Fibroblast of upper back skin (primary cell): ENCODE data around the gene ADCY7.

Source experiments
- DNase-seq: peaks from one replicate; pipeline ENCODE4 v3.0.0-alpha.2; 2013

Gene ADCY7

GRCh38 chr16:50251375-50252081 is 14.8 kb upstream of the ADCY7 start:
- peak; percentile 78 for DNase-seq

DNA sequence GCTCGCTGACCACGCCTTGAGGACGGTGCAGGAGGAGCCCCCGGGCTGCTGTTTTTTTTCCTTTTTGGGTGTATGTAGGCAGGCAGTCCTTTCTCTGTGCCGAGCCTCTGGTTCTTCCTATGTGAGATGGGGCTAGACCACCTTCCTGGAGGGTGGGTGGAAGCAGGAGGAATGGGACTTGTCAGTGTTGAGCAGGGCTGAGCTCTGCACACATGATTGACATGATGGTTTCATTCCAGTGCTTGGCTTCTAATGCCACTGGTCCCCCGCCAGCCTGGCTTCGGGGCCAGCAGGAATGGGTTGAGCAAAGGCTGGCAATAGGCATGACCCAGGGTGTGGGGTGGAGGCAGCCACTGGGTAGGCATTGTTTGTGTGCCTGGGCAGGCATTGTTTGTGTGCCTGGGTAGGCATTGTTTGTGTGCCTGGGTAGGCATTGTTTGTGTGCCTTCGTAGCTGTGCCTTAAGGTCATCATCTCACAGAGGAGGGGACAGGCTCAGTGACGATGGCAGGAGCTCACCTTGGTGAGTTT is 14.2 kb upstream of the ADCY7 start:
- no peak for DNase-seq

GRCh38 chr16:50252874-50253513 is 13.4 kb upstream of the ADCY7 start:
- no peak for DNase-seq

GRCh38 chr16:50253514-50253910 is 12.8 kb upstream of the ADCY7 start:
- no peak for DNase-seq

DNA sequence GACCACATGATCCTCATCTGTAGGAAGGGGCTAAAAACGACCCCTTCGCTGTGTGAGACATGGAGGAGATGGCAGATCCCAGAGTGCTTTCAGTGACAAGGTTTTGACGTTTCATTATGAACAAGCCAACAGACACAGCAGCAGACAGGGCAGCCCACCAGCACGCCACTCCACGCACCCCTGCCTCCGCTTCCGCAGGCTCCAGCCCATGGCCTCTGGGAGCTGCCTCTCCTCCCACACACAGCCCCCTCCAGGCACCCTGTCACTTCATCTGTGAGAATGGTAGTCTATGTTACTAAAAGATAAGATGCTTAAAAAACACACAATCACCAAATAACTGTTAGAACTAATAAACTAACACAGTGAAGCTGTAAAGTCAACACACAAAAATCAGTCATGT is 12.3 kb upstream of the ADCY7 start:
- no peak for DNase-seq

DNA sequence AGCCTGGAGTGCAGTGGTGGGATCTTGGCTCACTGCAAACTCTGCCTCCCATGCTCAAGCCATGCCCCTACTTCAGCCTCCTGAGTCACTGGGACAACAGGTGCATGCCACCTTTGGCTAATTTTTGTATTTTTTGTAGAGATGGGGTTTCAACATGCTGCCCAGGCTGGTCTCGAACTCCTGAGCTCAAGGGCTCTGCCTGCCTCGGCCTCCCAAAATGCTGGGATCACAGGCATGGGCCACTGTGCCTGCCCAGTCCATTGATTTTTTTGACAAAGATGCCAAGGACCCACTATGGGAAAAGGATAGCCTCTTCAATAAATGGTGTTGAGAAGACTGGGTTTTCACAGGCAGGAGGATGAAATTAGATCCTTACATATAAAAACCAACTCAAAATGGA is 10.8 kb upstream of the ADCY7 start:
- no peak for DNase-seq

- DNase-seq: no peak
These were observed 9.7 kb upstream of the ADCY7 start for GRCh38 chr16:50256604-50257003.

GRCh38 chr16:50257876-50258275 is 8.5 kb upstream of the ADCY7 start:
- DNase-seq: no peak

DNA sequence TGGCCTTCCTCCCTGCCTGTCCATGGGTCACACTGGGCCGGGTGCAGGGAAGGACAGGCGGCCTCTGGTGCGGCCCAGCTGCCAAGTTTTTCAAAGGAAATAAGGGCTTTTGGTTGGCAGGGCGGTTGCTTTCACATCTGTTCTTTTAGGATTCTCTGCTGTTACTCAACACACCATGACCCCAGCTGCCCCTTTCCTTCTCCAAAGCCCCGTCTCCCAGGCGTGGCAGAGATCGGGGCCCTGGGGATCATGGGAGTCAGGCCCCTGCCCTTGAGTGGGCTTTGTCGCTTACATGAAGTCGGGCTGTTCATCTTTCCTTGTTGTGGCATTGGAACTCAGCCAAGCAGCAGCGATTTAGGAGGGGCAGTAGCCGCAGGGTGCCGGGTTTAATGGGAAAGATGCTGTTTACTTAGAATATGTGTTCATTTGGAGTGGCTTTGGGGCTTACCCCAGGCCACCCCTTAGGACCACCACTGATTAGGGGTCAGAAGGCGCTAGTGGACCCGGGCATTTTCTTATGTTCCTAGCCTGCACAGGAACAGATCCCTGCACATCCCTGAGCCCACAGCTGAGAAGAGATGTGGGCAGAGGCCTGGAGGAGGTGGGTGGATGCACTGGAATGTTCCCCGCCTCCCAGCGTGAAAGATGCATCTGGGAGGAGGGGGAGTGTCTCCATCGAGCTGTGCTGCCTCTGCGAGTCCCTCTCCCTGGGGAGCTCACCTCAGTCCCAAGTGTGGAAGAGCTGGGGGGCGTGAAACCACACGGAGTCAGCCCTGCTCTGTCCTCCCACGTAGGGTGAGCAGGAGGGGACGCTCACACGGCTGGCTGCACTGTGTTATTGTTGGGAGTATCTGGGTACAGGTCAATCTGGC is 6.8 kb upstream of the ADCY7 start:
- no peak for DNase-seq

DNA sequence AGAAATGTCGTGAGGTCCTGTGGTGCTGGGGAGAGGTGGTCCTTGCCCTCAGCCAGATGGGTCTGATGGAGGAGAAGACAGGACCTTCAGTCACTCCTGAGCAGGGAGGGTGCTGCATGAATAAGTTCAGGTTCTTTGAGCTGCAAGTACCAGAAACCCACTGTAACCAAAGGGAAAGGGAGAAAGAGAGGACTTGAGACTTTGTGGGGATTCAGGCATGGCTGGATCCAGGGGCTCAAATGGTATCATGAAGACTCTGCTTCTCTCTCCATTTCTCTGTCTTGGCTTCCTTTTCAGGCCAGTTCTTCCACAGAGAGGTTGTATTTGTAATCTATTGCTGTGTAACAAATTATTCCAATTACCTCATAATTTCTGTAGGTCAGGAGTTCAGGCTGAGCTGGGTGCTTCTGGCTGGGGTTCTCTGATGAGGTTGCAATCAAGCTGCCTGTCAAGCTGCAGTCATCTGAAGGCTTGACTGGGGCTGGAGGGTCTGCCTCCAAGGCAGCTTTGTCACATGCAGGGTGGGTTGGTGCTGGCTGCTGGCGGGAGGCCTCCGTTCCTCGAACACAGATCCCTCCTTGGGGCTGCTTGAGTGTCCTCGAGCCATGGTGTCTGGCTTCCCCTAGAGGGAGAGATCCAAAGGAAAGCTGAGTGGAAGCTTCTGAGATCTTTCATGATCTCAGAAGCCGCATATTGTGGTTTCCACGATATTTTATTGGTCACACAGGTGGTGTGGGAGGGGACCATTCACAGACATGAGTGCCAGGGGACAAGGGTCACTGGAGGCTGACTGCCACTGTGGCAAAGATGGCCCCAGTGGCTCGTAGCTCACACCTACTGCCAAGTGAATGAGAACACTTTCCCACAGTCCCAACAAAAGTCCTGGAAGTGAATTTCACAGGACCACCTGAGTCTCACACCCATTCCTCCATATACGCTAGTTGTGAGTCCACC is 5.9 kb upstream of the ADCY7 start:
- no peak for DNase-seq

DNA sequence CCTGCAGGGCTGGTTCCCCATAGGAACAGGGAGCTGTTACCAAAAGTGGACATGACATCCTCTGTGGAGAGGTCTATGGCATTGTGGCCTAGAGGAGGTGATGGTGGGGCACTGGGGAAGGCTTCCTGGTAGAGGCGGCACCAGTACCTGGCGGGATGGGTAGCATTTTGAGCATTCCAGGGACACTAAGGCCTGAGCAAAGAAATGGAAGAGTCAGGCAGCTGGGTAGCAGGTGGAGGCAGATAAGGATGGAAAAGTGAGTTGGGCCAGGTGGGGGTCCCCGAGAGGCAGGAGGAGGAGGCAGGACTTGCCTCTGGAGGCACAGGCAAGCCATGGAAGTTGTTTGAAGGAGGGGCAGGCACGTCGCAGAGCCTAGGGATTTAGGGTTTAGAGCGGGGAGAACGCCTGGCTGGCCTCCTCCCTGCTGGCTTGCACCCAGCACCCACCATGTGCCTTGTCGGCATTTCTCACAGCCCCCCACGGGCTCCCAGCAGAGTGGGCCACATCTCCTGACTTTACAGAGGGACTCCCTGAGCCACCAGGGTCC is 5.1 kb upstream of the ADCY7 start:
- DNase-seq: no peak

GRCh38 chr16:50261707-50262235 is 4.6 kb upstream of the ADCY7 start:
- no peak for DNase-seq

DNA sequence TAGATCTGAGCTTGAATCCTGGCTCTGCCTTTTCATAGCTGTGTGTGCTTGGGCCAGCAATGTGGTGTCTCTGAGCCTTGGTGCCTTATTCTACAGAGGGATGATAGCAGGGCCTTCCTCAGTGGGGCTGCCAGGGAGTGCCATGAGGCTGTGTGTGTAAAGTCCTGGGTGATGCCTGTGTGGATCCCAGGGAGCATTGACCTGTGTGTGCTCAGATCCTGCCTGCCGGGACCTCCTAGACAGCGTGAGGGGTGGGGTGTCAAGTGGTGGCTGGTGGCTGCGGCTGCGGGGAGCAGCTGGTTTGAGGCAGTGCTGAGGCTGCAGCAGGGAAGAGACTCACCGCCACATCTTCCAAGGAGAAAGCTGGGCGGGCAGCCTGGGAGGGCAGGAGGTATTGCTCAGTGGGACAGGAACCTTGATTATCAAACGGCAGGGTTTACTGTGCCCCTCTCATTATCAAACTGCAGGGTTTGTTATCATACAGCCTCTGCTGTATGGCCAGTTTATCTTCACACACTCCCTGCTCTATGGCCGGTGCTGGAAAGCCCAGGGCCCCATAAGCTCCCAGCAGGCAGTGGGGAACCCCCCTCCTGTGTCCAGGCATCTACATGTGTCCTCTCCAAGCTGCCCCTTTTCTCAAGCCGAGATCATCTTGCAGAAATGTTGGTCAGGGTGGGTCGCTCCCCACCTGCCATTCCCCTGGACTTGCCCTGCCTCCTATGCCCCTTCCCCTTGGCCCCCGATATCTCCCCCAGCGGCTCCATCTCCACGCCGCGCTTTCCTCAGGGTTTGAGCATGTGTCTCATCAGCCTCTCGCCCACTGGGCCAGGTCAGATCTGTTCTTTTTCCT is 3.1 kb upstream of the ADCY7 start:
- DNase-seq: no peak

DNA sequence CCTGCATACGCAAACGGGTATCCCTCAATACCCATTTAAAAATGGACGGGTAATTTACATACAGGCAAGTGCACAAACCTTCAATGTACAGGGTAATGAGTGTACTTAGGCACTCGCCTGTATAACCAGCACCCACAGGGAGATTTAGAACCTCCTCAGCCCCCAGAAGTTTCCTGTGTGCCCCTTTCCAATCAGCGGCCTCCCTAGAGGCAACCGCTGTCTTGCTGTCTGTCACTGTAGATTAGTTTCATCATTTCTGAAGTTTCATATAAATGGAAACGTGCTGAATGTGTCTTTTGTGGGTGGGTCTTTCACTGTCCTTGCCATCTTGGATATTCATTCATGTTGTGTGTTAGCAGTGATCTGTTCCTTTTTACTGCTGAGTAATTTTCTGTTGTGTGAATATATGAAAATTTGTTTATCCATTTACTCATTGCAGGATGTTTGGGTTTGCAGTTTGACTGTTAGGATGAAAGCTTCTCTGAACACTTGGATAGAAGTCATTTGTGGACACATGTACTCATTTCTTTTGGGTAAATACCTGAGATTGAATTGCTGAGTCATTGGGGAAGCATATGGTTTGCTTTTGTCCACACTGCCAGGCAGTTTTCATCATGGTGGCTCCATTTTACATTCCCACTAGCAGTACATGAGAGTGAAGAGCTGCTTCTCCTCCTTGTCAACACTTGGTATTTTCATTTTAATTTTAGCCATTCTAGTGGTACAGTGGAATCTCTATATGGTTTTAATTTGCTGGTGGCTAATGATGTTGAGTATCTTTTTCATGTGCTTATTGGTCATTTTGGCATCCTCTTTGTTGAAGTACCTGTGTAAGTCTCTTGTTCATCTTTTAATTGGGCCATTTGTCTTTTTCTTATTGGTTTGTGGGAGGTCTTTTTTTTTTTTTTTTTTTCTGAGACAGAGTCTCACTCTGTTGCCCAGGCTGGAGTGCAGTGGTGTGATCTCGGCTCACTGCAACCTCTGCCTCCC is 2.1 kb upstream of the ADCY7 start:
- DNase-seq: peak; percentile 59

DNA sequence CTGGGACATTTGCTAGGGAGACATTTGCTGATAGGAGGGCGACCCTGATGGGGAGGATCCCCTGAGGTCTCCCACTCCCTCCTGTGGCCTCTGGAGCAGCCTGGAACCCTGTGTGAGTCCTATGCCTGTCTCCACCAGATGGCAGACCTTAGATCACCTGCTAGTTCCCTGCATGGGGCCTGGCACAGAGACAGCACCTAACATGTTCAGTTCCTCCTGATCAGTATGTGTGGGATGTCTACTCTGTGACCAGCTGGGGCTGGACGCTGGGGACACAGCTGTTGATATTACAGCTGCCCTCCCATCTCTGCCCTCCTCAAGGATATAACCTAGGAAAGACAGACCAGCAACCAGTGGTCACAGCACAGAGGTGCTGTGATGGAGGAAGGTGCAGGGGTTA is 1.1 kb upstream of the ADCY7 start:
- DNase-seq: no peak

GRCh38 chr16:50265716-50266336 is 525 bp upstream of the ADCY7 start:
- DNase-seq: no peak

- no peak for DNase-seq
These were observed 840 bp downstream of the ADCY7 start for GRCh38 chr16:50267151-50267631.

DNA sequence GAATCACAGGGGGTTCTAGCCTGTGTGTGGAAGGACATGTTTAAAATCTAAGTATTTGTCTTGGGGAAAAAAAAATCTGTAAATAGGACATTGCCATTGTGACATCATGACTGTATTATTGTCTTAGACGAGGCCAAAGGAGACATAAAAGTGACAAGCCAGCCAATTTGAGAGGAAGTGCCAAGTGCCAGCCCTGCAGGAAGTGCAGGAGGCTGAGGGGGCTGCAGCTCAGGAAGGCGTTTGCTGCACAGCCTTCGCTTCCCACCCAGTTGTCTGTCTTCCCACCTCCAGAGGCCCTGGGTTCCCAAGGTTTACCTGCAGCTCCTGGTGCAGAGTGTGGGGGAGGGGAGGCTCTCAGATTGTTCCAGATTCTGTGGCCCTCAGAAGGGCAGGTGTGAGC is 1.3 kb downstream of the ADCY7 start:
- no peak for DNase-seq

DNA sequence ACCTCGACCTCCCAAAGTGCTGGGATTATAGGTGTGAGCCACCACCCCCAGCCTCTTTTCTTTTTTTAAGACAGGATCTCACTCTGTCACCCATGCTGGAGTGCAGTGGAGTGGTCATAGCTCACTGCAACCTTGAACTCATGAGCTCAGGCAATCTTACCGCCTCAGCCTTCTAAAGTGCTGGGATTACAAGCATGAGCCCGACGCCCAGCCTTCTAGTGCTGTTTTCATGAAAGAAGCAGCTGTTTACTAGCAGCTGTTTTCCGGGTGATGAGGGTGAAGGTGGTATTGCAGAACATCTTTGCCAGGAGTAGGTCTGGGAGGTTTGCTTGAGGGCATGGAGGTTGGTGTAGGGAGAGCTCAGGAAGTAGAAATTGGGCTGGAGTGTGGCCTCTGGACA is 2.0 kb downstream of the ADCY7 start:
- no peak for DNase-seq
